CD14-positive monocyte (primary cell): Measurements from ENCODE around the gene IGF2R. TPM values are rescaled to one million over a fixed set of nuclear protein-coding genes. Genes with fewer than 3 reads are reported as not detected.

Source experiments
- DNase-seq, 3 donors: peaks; one replicate each; pipeline ENCODE4 v3.0.0-alpha.2; 2011 to 2022
- H2AFZ ChIP-seq: 2 replicates; pipeline ENCODE4 v1.6.0; 2012; ENCODE audit warnings: mild to moderate bottlenecking, low read depth, low read length, inconsistent platforms; ENCODE audit not compliant: insufficient read depth, poor library complexity, severe bottlenecking
- H3K27ac ChIP-seq, 2 donors: 1 replicate in 1 of 2; 2 replicates in 1 of 2; pipeline ENCODE4 v1.5.1; 2012 to 2013; ENCODE audit warnings: low read length in 2 of 2, control low read depth in 1 of 2, inconsistent platforms in 1 of 2, low read depth in 1 of 2, mild to moderate bottlenecking in 1 of 2
- H3K27me3 ChIP-seq, 2 donors: one replicate each; pipeline versions ENCODE4 v1.6.0 to v1.6.1; 2011 to 2013; ENCODE audit warnings: low read length in 2 of 2; ENCODE audit not compliant: control insufficient read depth in 2 of 2, insufficient read depth in 2 of 2
- H3K36me3 ChIP-seq, 2 donors: replicated peaks in 1 of 2; 1 replicate in 1 of 2; 2 replicates in 1 of 2; pipeline versions ENCODE4 v1.5.1 to v1.6.1; 2012 to 2013; ENCODE audit warnings: low read length in 2 of 2, control low read depth in 1 of 2, inconsistent platforms in 1 of 2, mild to moderate bottlenecking in 1 of 2; ENCODE audit not compliant: insufficient read depth in 2 of 2, control insufficient read depth in 1 of 2
- H3K4me1 ChIP-seq, 2 donors: 1 replicate in 1 of 2; 2 replicates in 1 of 2; pipeline versions ENCODE4 v1.5.1 to v1.6.1; 2012 to 2013; ENCODE audit warnings: low read length in 2 of 2, control low read depth in 1 of 2, inconsistent platforms in 1 of 2, mild to moderate bottlenecking in 1 of 2, moderate library complexity in 1 of 2; ENCODE audit not compliant: insufficient read depth in 2 of 2, control insufficient read depth in 1 of 2
- H3K4me2 ChIP-seq: replicated peaks from 2 replicates; pipeline ENCODE3; 2012; ENCODE audit warnings: low read length, moderate library complexity, mild to moderate bottlenecking; ENCODE audit not compliant: poor library complexity, severe bottlenecking; ENCODE audit errors: extremely low read depth
- H3K4me3 ChIP-seq, 3 experiments: fragments of 200-600 bp in 1 of 3; sonication (generic) in 1 of 3; replicated peaks in 1 of 3; 1 replicate in 2 of 3; 2 replicates in 1 of 3; pipeline ENCODE4 v1.5.1; 2011 to 2013; ENCODE audit warnings: low read length in 3 of 3, mild to moderate bottlenecking in 3 of 3, control low read depth in 2 of 3, low read depth in 2 of 3, inconsistent platforms in 1 of 3, moderate library complexity in 1 of 3
- H3K79me2 ChIP-seq: 2 replicates; pipeline ENCODE4 v1.6.0; 2012; ENCODE audit warnings: mild to moderate bottlenecking, control low read depth, inconsistent platforms, low read length, moderate library complexity; ENCODE audit not compliant: insufficient read depth
- H3K9ac ChIP-seq: 2 replicates; pipeline ENCODE4 v1.6.0; 2017; ENCODE audit warnings: low read length, mild to moderate bottlenecking; ENCODE audit not compliant: insufficient read depth, poor library complexity, severe bottlenecking
- H3K9me3 ChIP-seq, 2 donors: replicated peaks in 1 of 2; 1 replicate in 1 of 2; 2 replicates in 1 of 2; pipeline versions ENCODE4 v1.5.1 to v1.6.1; 2012 to 2013; ENCODE audit warnings: low read length in 2 of 2, control low read depth in 1 of 2; ENCODE audit not compliant: control insufficient read depth in 1 of 2, insufficient read depth in 1 of 2
- H4K20me1 ChIP-seq: 2 replicates; pipeline ENCODE4 v1.6.0; 2012; ENCODE audit warnings: mild to moderate bottlenecking, low read length, control low read depth, moderate library complexity; ENCODE audit not compliant: insufficient read depth
- H3K27ac Mint-ChIP-seq, 7 donors: one replicate each; pipeline ENCODE4 v1.8.0; 2020; ENCODE audit warnings: mild to moderate bottlenecking in 7 of 7, mixed read lengths in 7 of 7, moderate library complexity in 6 of 7, inconsistent platforms in 2 of 7
- H3K27me3 Mint-ChIP-seq, 3 donors: one replicate each; pipeline ENCODE4 v1.8.0; 2021 to 2022; ENCODE audit warnings: low read depth in 3 of 3, mild to moderate bottlenecking in 3 of 3, mixed read lengths in 3 of 3, moderate library complexity in 3 of 3, inconsistent platforms in 1 of 3
- H3K36me3 Mint-ChIP-seq, 2 donors: one replicate each; pipeline ENCODE4 v1.8.0; 2020; ENCODE audit warnings: mixed read lengths in 2 of 2, inconsistent platforms in 1 of 2, mild to moderate bottlenecking in 1 of 2
- H3K4me1 Mint-ChIP-seq: one replicate; pipeline ENCODE4 v1.8.0; 2020; ENCODE audit warnings: mild to moderate bottlenecking, mixed read lengths
- H3K4me3 Mint-ChIP-seq, 2 donors: one replicate each; pipeline ENCODE4 v1.8.0; 2020; ENCODE audit warnings: mild to moderate bottlenecking in 2 of 2, mixed read lengths in 2 of 2, moderate library complexity in 1 of 2
- H3K9me3 Mint-ChIP-seq, 7 donors: one replicate each; pipeline ENCODE4 v1.8.0; 2020 to 2022; ENCODE audit warnings: mixed read lengths in 7 of 7, mild to moderate bottlenecking in 6 of 7, moderate library complexity in 6 of 7, inconsistent platforms in 2 of 7
- CTCF ChIP-seq: fragments of 200-600 bp; IDR thresholded peaks from one replicate; pipeline ENCODE4 v1.8.0; 2022; ENCODE audit warnings: antibody characterized with exemption, mild to moderate bottlenecking
- WGBS: methylation state at CpG from one replicate; pipeline ENCODE4 v1.1.5; 2013; ENCODE audit warnings: missing lambda C conversion rate; ENCODE audit not compliant: insufficient coverage; 5-methylcytosine and 5-hydroxymethylcytosine counted together
- intact Hi-C, 2 donors: fragments of 100-400 bp; cut with micrococcal nuclease; formaldehyde crosslinking; loops; one replicate each; pipeline versions ENCODE4 v1.15.0 to v1.15.1; 2023
- polyA plus RNA-seq, 3 donors: library from polyadenylated mRNA; depleted of rRNA in 1 of 3; unstranded in 2 of 3; stranded (reverse) in 1 of 3; fragments of 300-500 nt in 2 of 3; fragments of >200 nt in 1 of 3; fragmentation: Illumina TruSeq in 2 of 3; gene quantifications; 1 replicate in 2 of 3; 2 replicates in 1 of 3; pipeline ENCODE4 v1.2.3, GENCODE V29; 2012 to 2021

Gene IGF2R
- polyA plus RNA-seq, 3 donors = 6.9 to 44.8 (median 8.2) TPM

GRCh38 chr6:160127270-160128124 lies 158.6 kb downstream of the IGF2R start:
- no peaks in the 10 kb centered on the region for H3K79me2 ChIP-seq
- H3K4me2 ChIP-seq = no peak overlapping the region
- H3K4me1 ChIP-seq = no peaks in the 10 kb centered on the region
- H3K36me3 ChIP-seq = no peaks in the 10 kb centered on the region
- DNase-seq = no peak
- Mint-ChIP-seq H3K4me1 (no peaks in the 10 kb centered on the region), H3K4me3 (no peak overlapping the region), H3K27me3 (peaks cover 12 to 21% (median 17%) of the 10 kb centered on the region in 3 donors), H3K9me3 (no peaks in the 10 kb centered on the region), H3K27ac (no peak overlapping the region), H3K36me3 (no peaks in the 10 kb centered on the region)
- no peak for TF ChIP-seq CTCF
- no peaks in the 10 kb centered on the region for H3K27me3 ChIP-seq
- no peak overlapping the region for H3K27ac ChIP-seq
- H3K4me3 ChIP-seq = no peak overlapping the region
- no peaks in the 10 kb centered on the region for H4K20me1 ChIP-seq
- intact Hi-C loops = no loop called here
- no peak overlapping the region for H2AFZ ChIP-seq
- 90% methylated on average over 9 of the region's 16 CpGs for WGBS
- no peaks in the 10 kb centered on the region for H3K9me3 ChIP-seq
- H3K9ac ChIP-seq = no peak overlapping the region

- H3K27me3 Mint-ChIP-seq = peaks cover 12 to 21% (median 15%) of the 10 kb centered on the region in 3 donors
- Histone ChIP-seq H3K36me3 (no peaks in the 10 kb centered on the region), H3K9me3 (no peaks in the 10 kb centered on the region), H3K79me2 (no peaks in the 10 kb centered on the region), H3K4me3 (no peak overlapping the region), H3K27me3 (no peaks in the 10 kb centered on the region), H3K27ac (no peak overlapping the region), H4K20me1 (no peaks in the 10 kb centered on the region), H2AFZ (no peak overlapping the region), H3K4me2 (no peak overlapping the region), H3K4me1 (no peaks in the 10 kb centered on the region), H3K9ac (no peak overlapping the region)
- no peak for DNase-seq
- H3K27ac Mint-ChIP-seq = no peak overlapping the region
- no peaks in the 10 kb centered on the region for H3K36me3 Mint-ChIP-seq
- 100% methylated on average over 3 of the region's 3 CpGs for WGBS
- H3K4me3 Mint-ChIP-seq = no peak overlapping the region
- intact Hi-C loops = no loop called here
- no peaks in the 10 kb centered on the region for H3K4me1 Mint-ChIP-seq
- TF ChIP-seq CTCF = no peak
- no peaks in the 10 kb centered on the region for H3K9me3 Mint-ChIP-seq
These were observed 159.3 kb downstream of the IGF2R start for GRCh38 chr6:160128125-160128683.
